ENCODE results near the gene HOXB4. TPM values are rescaled to one million over a fixed set of nuclear protein-coding genes. Genes with fewer than 3 reads are reported as not detected.
A peak's percentile ranks its signal among the peaks of the same experiment; 100 is the strongest.

HOXB4 gene
- total and polyA plus RNA-seq, 4 donors, result 1.4 to 6.7 (median 2.6) TPM

DNA sequence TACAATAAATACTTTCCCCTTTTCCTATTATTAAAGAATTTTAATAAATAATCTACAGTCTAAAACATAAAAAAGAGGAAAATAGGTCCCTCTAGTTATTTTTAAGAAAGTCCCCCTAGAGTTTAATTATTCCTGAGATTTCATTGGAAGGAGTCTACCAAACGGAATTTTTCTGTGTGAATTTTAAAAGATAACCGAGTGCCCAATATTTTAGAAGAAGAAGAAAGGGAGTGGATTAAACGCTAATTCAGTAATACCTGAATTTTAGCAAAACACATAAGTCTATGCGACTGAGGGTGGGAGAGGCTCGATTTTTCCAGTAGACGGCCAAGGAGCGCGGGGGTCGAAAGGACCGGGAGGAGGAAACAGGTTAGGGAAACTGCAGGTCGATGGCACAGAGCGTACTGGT, 35.4 kb downstream of the HOXB4 start:
- Histone ChIP-seq H3K4me1 (ENCODE audit: control insufficient read depth in 5 of 5, insufficient read depth in 5 of 5, low read length in 5 of 5) (peaks cover 0 to 37% (median 3%) of the 10 kb centered on the region in 5 donors), H3K9ac (ENCODE audit: insufficient read depth in 1 of 2, low read length in 2 of 2) (peak overlapping the region; percentile 86 to 95), H3K36me3 (ENCODE audit: control insufficient read depth in 4 of 4, insufficient read depth in 4 of 4, low read length in 4 of 4) (peaks cover 0 to 19% (median 2%) of the 10 kb centered on the region in 4 donors), H3K9me3 (ENCODE audit: control insufficient read depth in 4 of 4, insufficient read depth in 3 of 4, low read length in 3 of 4) (no peaks in the 10 kb centered on the region), H3K4me3 (peak overlapping the region; percentile 47), H3K27ac (ENCODE audit: low read depth in 1 of 2, low read length in 1 of 2) (peak overlapping the region; percentile 76 to 79), H3K27me3 (ENCODE audit: control insufficient read depth in 3 of 3, insufficient read depth in 3 of 3, low read length in 2 of 3) (peaks cover 0 to 55% (median 5%) of the 10 kb centered on the region in 3 donors)
- DNase-seq (peak in 1 of 3 donors; percentile 8), ATAC-seq (ENCODE audit: insufficient read depth, low FRiP score) (no peak)
- 4 to 5% methylated on average over 12 of the region's 12 CpGs for WGBS, 2 donors
- TF ChIP-seq, protein P1, sequence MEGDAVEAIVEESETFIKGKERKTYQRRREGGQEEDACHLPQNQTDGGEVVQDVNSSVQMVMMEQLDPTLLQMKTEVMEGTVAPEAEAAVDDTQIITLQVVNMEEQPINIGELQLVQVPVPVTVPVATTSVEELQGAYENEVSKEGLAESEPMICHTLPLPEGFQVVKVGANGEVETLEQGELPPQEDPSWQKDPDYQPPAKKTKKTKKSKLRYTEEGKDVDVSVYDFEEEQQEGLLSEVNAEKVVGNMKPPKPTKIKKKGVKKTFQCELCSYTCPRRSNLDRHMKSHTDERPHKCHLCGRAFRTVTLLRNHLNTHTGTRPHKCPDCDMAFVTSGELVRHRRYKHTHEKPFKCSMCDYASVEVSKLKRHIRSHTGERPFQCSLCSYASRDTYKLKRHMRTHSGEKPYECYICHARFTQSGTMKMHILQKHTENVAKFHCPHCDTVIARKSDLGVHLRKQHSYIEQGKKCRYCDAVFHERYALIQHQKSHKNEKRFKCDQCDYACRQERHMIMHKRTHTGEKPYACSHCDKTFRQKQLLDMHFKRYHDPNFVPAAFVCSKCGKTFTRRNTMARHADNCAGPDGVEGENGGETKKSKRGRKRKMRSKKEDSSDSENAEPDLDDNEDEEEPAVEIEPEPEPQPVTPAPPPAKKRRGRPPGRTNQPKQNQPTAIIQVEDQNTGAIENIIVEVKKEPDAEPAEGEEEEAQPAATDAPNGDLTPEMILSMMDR (IDR thresholded peaks at IDR 0.05; ENCODE audit: control extremely low read depth, extremely low read depth), result no peak

DNA sequence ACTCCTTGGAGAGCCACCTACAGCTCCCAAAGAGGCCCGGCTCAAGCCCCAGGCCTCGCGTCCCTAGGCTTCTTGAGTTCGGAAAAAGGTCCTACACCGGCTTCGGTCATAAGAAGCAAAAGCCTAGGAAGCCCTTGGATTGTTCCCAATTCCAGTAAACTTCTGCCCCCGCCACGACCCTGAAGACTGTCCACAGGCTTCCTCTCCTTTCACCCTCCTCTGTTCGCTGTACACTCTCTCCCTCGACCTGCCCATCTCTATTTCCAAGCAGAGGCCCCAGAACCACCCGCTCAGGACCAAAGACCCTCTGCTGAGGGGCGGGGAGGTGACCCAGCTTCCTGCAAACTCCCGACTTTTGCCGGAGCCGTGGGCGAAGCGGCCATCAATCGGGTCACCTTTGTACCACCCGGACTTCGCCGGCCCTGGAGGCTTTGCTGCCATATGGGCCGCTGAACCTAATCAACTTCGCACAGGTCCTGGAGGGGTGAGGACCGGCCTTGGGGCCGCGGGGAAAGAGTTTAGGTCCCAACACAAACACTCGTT, 36.0 kb downstream of the HOXB4 start:
- Histone ChIP-seq H3K4me3 (peak overlapping the region; percentile 33), H3K27ac (ENCODE audit: low read depth in 1 of 2, low read length in 1 of 2) (peak overlapping the region; percentile 50 to 71), H3K4me1 (ENCODE audit: control insufficient read depth in 5 of 5, insufficient read depth in 5 of 5, low read length in 5 of 5) (peaks cover 0 to 35% (median 3%) of the 10 kb centered on the region in 5 donors), H3K9ac (ENCODE audit: insufficient read depth in 1 of 2, low read length in 2 of 2) (peak overlapping the region; percentile 68 to 95), H3K36me3 (ENCODE audit: control insufficient read depth in 4 of 4, insufficient read depth in 4 of 4, low read length in 4 of 4) (peaks cover 0 to 19% (median 2%) of the 10 kb centered on the region in 4 donors), H3K9me3 (ENCODE audit: control insufficient read depth in 4 of 4, insufficient read depth in 3 of 4, low read length in 3 of 4) (no peaks in the 10 kb centered on the region), H3K27me3 (ENCODE audit: control insufficient read depth in 3 of 3, insufficient read depth in 3 of 3, low read length in 2 of 3) (peaks cover 0 to 55% (median 5%) of the 10 kb centered on the region in 3 donors)
- no peak for ATAC-seq (ENCODE audit: insufficient read depth, low FRiP score)
- DNase-seq, result peak in 1 of 3 donors; percentile 38
- TF ChIP-seq, protein P1 (IDR thresholded peaks at IDR 0.05; ENCODE audit: control extremely low read depth, extremely low read depth), result no peak
- 6 to 11% methylated on average over 27 of the region's 27 CpGs for WGBS, 2 donors

DNA sequence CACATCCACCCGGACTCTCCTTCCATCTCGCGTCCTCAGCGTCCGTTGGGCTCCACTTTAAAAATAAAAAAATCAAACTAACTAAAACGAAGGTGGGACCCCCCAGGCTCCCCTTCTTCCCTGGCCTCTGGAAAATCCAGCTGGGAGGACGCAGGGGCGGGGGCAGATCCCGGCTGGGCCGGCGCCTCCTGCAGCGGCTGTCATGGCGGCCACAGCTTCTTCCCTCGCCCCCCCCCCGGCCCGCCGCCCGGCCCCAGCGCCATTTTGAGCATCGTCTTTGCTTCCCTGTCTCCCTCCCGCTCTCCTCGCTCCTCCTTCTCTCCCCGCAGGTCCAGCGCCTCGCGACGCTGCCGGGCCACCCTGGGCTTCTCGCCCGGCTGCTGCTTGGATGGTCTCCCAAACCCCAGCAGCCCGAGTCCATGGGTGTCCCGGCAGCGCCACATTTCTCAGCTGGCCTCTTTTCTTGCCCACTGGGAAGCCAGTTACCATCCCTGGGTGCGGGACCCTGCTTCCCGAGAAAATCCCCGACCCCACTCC, 36.5 kb downstream of the HOXB4 start:
- Histone ChIP-seq H3K4me3 (peak overlapping the region; percentile 33), H3K36me3 (ENCODE audit: control insufficient read depth in 4 of 4, insufficient read depth in 4 of 4, low read length in 4 of 4) (peaks cover 0 to 19% (median 2%) of the 10 kb centered on the region in 4 donors), H3K27me3 (ENCODE audit: control insufficient read depth in 3 of 3, insufficient read depth in 3 of 3, low read length in 2 of 3) (peaks cover 0 to 51% (median 5%) of the 10 kb centered on the region in 3 donors), H3K9ac (ENCODE audit: insufficient read depth in 1 of 2, low read length in 2 of 2) (peak overlapping the region; percentile 68 to 95), H3K27ac (ENCODE audit: low read depth in 1 of 2, low read length in 1 of 2) (peak overlapping the region; percentile 50 to 71), H3K4me1 (ENCODE audit: control insufficient read depth in 5 of 5, insufficient read depth in 5 of 5, low read length in 5 of 5) (peaks cover 0 to 31% (median 3%) of the 10 kb centered on the region in 5 donors), H3K9me3 (ENCODE audit: control insufficient read depth in 4 of 4, insufficient read depth in 3 of 4, low read length in 3 of 4) (no peaks in the 10 kb centered on the region)
- 2 to 5% methylated on average over 27 to 35 of the region's 36 CpGs for WGBS, 2 donors
- TF ChIP-seq, protein P1 (IDR thresholded peaks at IDR 0.05; ENCODE audit: control extremely low read depth, extremely low read depth), result no peak
- ATAC-seq (ENCODE audit: insufficient read depth, low FRiP score) (peak; percentile 14), DNase-seq (peak; percentile 88 to 93 (median 90))
